Hair follicle dermal papilla cell (primary cell): ENCODE measurements around the gene HSD3B7. TPM values are rescaled to one million over a fixed set of nuclear protein-coding genes. Genes with fewer than 3 reads are reported as not detected.

Source experiments
- small RNA-seq: library from RNA; depleted of rRNA; stranded (forward); fragments of <200 nt; gene quantifications from one replicate; pipeline ENCODE3, GENCODE V24; 2012
- total RNA-seq: library from RNA; depleted of rRNA; stranded (reverse); fragments of >200 nt; gene quantifications from 2 replicates; pipeline ENCODE4 v1.2.3, GENCODE V29; 2012

Gene HSD3B7
- total RNA-seq: 52.1 and 60.4 TPM in 2 replicates

GRCh38 chr16:30984669-30985400 lies at the start of gene HSD3B7:
Gene HSD3B7, plus strand, starts transcription at chr16:30985207. Its CDS starts 452 bp downstream, at chr16:30985659.

GRCh38 chr16:30948667-30949649 lies 36.0 kb upstream of the HSD3B7 start, which contains the start of gene ORAI3:
Gene ORAI3, plus strand, starts transcription at chr16:30949068. Its CDS starts 222 bp downstream, at chr16:30949290.

DNA sequence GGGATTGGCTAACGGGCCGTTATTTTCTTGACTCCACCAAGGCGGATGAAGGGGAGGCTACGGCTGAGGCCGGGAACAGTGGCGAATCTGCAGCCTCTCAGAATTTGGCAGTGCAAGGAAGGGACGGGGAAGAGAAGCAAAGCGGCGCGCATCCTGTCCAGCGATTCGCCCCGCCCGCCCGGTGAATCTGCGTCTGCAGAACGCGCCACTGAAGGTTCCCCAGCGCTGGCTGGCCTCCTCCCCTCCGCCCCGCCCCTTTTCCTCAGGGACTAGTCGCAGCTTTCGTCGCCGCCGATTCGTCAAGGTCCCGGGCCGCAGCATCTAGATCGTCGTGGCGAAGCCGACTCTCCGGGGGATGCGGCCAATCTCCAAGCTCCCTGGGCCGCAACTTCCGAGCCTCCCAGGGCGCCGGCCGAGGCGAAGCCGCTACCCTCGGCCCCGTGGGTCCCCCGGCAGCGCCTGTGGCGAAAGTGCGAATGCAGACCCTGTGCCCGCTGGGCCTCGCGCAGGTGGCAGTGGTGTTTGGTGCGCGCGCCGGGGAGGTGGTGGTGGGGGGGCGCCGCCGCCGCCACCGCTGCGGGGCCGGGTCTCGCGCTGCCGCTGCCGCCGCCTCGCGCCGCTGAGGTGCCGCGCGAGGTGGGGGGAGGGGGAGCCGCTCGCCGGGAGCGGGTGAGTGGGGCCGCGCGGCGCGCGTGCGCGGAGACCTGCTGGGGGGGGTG lies 27.4 kb upstream of the HSD3B7 start, which contains the start of gene SETD1A:
Gene SETD1A (plus strand): TSS at position 299 of the 719 bp plus-strand sequence. CDS start 978 bp downstream, outside the sequence.

DNA sequence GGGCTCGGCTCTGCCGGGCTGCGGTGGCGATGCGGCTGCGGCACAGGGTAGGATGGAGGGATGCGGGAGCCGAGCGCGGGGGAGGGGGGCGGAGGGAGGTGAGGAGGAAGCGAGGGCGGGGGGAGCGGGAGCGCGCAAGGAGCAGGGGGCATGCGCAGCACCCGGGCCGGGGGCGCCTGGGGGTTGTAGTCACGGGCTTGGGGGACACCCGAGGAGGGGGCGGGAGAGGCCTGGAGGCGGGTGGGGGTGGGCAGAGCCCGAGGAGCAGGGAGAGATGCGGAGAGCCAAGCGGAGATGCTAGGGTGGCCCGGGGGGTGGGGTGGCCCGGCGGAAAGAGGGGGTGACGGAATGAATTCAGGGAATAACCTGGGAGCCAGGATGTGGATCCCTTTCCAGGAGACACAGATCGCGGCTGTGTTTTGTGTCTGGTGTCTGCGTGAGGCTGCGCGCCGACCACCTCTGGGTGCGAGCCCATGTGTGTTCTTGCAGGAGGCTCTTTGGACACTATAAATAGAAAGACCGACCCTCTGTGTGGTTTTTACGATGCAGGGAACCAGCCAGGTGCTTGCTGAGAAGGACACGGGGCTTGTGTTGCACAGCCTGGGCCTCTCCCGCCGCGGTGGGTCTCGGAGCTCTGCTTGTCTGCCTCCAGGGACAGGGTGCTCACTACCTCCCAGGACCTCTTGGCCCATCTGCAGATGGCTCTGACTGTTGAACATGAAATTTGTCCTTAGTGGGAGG lies 25.7 kb downstream of the HSD3B7 start, which contains the start of gene STX1B:
Gene STX1B (minus strand): TSS at position 54 of the 741 bp plus-strand sequence. CDS start 242 bp downstream, outside the sequence.

DNA sequence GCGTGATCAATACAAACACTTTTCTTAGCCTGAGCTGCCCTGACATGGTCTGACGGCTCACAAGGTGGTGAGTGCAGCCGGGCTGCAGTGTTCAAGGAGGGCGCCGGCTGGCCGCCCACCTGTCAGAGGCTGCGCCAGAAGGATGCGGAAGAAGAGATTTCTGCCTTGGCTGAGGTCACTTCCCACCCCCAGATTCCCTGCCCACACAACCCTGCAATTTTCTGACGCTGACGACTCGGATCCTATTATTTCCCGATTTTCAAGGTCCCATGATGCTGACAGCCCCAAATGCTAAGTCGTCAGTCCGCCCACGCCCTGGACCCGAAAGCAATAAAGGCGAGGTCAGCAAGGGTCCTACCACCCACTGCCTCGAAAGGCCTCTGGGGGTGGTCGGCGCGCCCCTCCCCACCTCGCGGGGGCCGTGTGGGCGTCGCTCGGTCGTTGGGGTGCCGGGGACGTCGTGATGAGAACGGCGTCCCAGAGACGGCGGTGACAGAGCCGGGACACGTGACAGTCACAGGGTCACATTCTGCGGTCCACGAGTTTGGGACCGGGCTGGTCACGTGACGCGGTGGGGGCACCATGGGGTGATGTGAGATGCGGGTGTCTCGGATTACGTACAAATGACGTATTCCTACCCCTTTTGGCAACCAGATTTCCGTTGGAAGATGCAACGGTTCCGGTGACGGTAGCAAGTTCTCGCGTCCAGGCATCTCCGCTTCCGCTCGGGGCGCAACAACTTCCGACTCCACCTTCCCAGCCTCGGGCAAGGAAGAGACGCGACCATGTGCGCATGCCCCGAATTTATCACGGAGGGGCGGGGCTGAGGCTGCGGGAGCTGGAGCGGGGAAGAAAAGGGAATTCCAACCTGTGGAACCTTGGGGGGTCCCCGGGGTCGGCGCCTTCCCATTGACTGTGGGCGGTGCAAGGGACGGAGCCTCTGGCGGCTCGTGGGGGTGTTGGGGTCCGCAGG lies 48.0 kb downstream of the HSD3B7 start, which contains the start of gene STX4:
Gene STX4 (plus strand): TSS at position 823 of the 973 bp plus-strand sequence. CDS start 248 bp downstream, outside the sequence.

Small RNAs within 50 kb of the gene (small RNA-seq; reads per million reads assigned to genes)
- not detected for gene AC135048.1

Other genes with a start within 250 kb of the HSD3B7 start
- 21.1 and 22.3 TPM in 2 replicates for gene PHKG2, start 236.8 kb upstream of the HSD3B7 start, total RNA-seq
- 0.36 and 0.49 TPM in 2 replicates for gene CFAP119, start 223.1 kb upstream of the HSD3B7 start, total RNA-seq
- gene RNF40, start 222.9 kb upstream of the HSD3B7 start, total RNA-seq: 93.1 and 102 TPM in 2 replicates
- 20.9 and 22.2 TPM in 2 replicates for gene ZNF629, start 198.0 kb upstream of the HSD3B7 start, total RNA-seq
- 37.0 and 41.7 TPM in 2 replicates for gene BCL7C, start 91.1 kb upstream of the HSD3B7 start, total RNA-seq
- gene CTF1, start 88.6 kb upstream of the HSD3B7 start, total RNA-seq: 3.5 and 5.8 TPM in 2 replicates
- gene FBXL19, start 61.6 kb upstream of the HSD3B7 start, total RNA-seq: 18.6 and 19.5 TPM in 2 replicates
- gene ORAI3, start 36.1 kb upstream of the HSD3B7 start, total RNA-seq: 34.2 and 43.0 TPM in 2 replicates
- 2.7 and 8.1 TPM in 2 replicates for gene SETD1A, start 27.5 kb upstream of the HSD3B7 start, total RNA-seq
- gene STX1B, start 25.4 kb downstream of the HSD3B7 start, total RNA-seq: 0.97 and 2.3 TPM in 2 replicates
- 17.4 and 22.0 TPM in 2 replicates for gene STX4, start 48.4 kb downstream of the HSD3B7 start, total RNA-seq
- 31.3 and 34.0 TPM in 2 replicates for gene ZNF668, start 89.0 kb downstream of the HSD3B7 start, total RNA-seq
- 19.6 and 20.4 TPM in 2 replicates for gene ZNF646, start 89.2 kb downstream of the HSD3B7 start, total RNA-seq
- 4.2 and 5.5 TPM in 2 replicates for gene PRSS53, start 103.7 kb downstream of the HSD3B7 start, total RNA-seq
- gene VKORC1, start 109.6 kb downstream of the HSD3B7 start, total RNA-seq: 105 and 137 TPM in 2 replicates
- gene BCKDK, start 123.2 kb downstream of the HSD3B7 start, total RNA-seq: 34.4 and 36.1 TPM in 2 replicates
- 33.2 and 35.9 TPM in 2 replicates for gene KAT8, start 132.5 kb downstream of the HSD3B7 start, total RNA-seq
- 0.16 TPM in 1 of 2 replicates, not detected in the other for gene PRSS8, start 150.5 kb downstream of the HSD3B7 start, total RNA-seq
- 2.1 TPM in 1 of 2 replicates, not detected in the other for gene PRSS36, start 164.9 kb downstream of the HSD3B7 start, total RNA-seq
- 49.4 and 53.2 TPM in 2 replicates for gene FUS, start 194.9 kb downstream of the HSD3B7 start, total RNA-seq
- gene PYCARD, start 217.6 kb downstream of the HSD3B7 start, total RNA-seq: 29.9 and 39.4 TPM in 2 replicates
- not detected in 2 replicates for gene TRIM72, start 228.9 kb downstream of the HSD3B7 start, total RNA-seq
- gene PYDC1, start 231.9 kb downstream of the HSD3B7 start, total RNA-seq: not detected in 2 replicates